BLaER1 treated with 17β-estradiol and CSF1 and Interleukin-3, amounts not matched to agents 10 nM and 100 nM (cell line): Measurements from ENCODE around the gene RASSF10.
A peak's percentile ranks its signal among the peaks of the same experiment; 100 is the strongest.

Experiments
- H3K27ac ChIP-seq, 11 experiments: shearing (Covaris generic); formaldehyde crosslinking; 2 replicates each; pipeline ENCODE4 v1.8.1; 2022
- H3K27me3 ChIP-seq, 11 experiments: shearing (Covaris generic); formaldehyde crosslinking; 2 replicates each; pipeline ENCODE4 v1.8.1; 2022
- H3K36me3 ChIP-seq, 11 experiments: shearing (Covaris generic); formaldehyde crosslinking; 2 replicates each; pipeline ENCODE4 v1.8.1; 2022
- H3K4me1 ChIP-seq, 10 experiments: shearing (Covaris generic); formaldehyde crosslinking; 2 replicates each; pipeline ENCODE4 v1.8.1; 2022
- H3K4me2 ChIP-seq, 11 experiments: shearing (Covaris generic); formaldehyde crosslinking; 2 replicates each; pipeline ENCODE4 v1.8.1; 2022
- H3K4me3 ChIP-seq, 10 experiments: shearing (Covaris generic); formaldehyde crosslinking; 2 replicates each; pipeline ENCODE4 v1.8.1; 2022
- H3K9ac ChIP-seq, 11 experiments: shearing (Covaris generic); formaldehyde crosslinking; 2 replicates each; pipeline ENCODE4 v1.8.1; 2022
- H3K9me3 ChIP-seq, 11 experiments: shearing (Covaris generic); formaldehyde crosslinking; replicated peaks in 1 of 11; 2 replicates each; pipeline ENCODE4 v1.8.1; 2022
- H4K20me1 ChIP-seq, 11 experiments: shearing (Covaris generic); formaldehyde crosslinking; 2 replicates each; pipeline ENCODE4 v1.8.1; 2022
- Cebpa-rat ChIP-seq, 11 experiments: shearing (Covaris generic); IDR thresholded peaks; 2 replicates each; pipeline ENCODE4 v1.8.1; 2022

The RASSF10 gene

DNA sequence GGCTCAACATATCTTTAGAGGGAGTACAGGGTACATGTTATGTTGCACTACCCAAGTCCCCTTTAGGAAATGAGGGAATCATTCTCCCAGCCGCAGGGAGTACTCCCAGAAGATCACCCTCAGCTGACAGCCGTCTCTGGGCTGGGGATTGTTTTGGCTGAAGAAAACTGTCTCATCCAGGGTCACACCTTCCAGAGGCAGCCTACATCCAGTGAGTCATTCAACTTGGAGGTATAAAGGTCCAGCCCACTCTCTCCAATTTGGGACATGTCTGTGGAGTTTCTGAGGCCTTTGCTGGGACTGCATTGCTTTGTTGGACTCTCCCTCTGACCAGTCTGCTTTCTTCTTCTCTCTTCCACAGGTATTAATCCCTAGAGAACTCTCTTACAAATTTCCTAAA is 42.1 kb downstream of the RASSF10 start:
- Histone ChIP-seq H3K9ac (no peak overlapping the region), H3K27ac (no peak overlapping the region), H3K27me3 (no peaks in the 10 kb centered on the region), H4K20me1 (no peaks in the 10 kb centered on the region), H3K4me2 (no peak overlapping the region), H3K36me3 (no peaks in the 10 kb centered on the region), H3K9me3 (peaks cover 0 to 7% (median 0%) of the 10 kb centered on the region in 11 experiments; a peak in 5 of 22 replicates), H3K4me3 (no peak overlapping the region), H3K4me1 (peaks cover 0 to 14% (median 7%) of the 10 kb centered on the region in 10 experiments; a peak in 10 of 20 replicates)
- no peak for TF ChIP-seq Cebpa-rat (IDR thresholded peaks at IDR 0.05)

- no peak overlapping the region for H3K4me3 ChIP-seq
- peaks cover 0 to 7% (median 0%) of the 10 kb centered on the region in 11 experiments; a peak in 5 of 22 replicates for H3K9me3 ChIP-seq
- no peaks in the 10 kb centered on the region for H3K27me3 ChIP-seq
- H3K36me3 ChIP-seq = no peaks in the 10 kb centered on the region
- peaks cover 0 to 14% (median 7%) of the 10 kb centered on the region in 10 experiments; a peak in 10 of 20 replicates for H3K4me1 ChIP-seq
- peak overlapping the region in 7 of 11 experiments; percentile 21 to 60 (median 51); a peak in 14 of 22 replicates for H3K4me2 ChIP-seq
- no peaks in the 10 kb centered on the region for H4K20me1 ChIP-seq
- no peak for TF ChIP-seq Cebpa-rat (IDR thresholded peaks at IDR 0.05)
- no peak overlapping the region for H3K27ac ChIP-seq
- no peak overlapping the region for H3K9ac ChIP-seq
Measured at GRCh38 chr11:13052130-13052571, 43.0 kb downstream of the RASSF10 start.

DNA sequence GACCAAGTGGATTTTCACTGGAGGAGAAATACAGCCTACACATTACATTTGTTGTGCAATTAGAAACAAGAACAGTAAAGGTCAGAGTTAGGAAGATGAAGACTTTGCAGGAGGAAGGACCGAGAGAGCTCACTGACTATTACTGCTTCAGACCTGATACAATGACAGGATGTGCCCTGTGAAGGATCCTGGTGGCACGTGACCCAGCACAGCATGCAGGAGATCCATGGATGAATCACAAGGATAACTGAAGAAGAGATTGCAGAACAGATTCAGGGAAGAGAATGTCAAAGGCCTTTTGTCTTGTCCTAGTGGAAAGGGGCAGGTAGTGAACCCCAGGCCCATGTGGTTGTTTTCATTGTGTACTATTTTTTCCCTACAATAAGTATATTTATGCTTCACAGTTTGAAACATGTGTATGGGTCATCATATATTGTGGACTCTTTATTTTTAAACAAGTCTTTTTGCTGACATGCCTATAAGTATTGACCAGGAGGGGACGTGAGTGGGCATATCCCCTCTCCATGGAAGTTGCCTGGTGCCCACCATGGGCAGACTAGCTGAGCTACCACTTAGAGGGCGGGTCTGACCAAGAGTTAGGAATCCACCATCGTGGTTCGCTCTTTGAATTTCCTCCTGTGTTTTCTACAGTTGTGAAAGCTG is 44.3 kb downstream of the RASSF10 start:
- peaks cover 0 to 14% (median 7%) of the 10 kb centered on the region in 10 experiments; a peak in 10 of 20 replicates for H3K4me1 ChIP-seq
- peaks cover 0 to 7% (median 0%) of the 10 kb centered on the region in 11 experiments; a peak in 6 of 22 replicates for H3K9me3 ChIP-seq
- H3K4me3 ChIP-seq = no peak overlapping the region
- no peak overlapping the region for H3K27ac ChIP-seq
- H3K27me3 ChIP-seq = no peaks in the 10 kb centered on the region
- H3K36me3 ChIP-seq = no peaks in the 10 kb centered on the region
- no peak overlapping the region for H3K4me2 ChIP-seq
- H3K9ac ChIP-seq = no peak overlapping the region
- no peak for TF ChIP-seq Cebpa-rat (IDR thresholded peaks at IDR 0.05)
- H4K20me1 ChIP-seq = no peaks in the 10 kb centered on the region

DNA sequence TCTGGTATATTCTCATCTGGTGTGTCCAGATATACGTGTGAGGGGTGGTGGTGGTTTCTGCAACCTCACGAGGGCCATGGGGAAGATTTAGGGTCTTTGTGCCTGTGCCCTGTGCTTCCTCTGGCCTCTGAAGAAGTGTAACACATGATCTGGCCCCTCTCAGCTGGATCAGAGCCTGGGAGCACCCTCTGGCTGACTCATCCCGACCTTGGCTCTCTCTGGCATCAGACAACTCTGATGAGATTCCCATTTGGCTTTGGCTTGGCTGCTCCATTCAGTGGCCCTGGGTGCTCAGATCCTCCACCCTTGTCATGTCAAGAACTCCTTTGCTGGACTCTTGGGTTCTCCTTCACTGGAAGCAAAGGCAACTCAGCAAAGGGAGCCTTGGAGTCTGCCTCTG is 45.2 kb downstream of the RASSF10 start:
- H3K4me1 ChIP-seq = peaks cover 0 to 14% (median 7%) of the 10 kb centered on the region in 10 experiments; a peak in 10 of 20 replicates
- no peak for TF ChIP-seq Cebpa-rat (IDR thresholded peaks at IDR 0.05)
- no peak overlapping the region for H3K9ac ChIP-seq
- H4K20me1 ChIP-seq = no peaks in the 10 kb centered on the region
- no peaks in the 10 kb centered on the region for H3K36me3 ChIP-seq
- no peak overlapping the region for H3K4me2 ChIP-seq
- no peaks in the 10 kb centered on the region for H3K27me3 ChIP-seq
- H3K27ac ChIP-seq = no peak overlapping the region
- H3K4me3 ChIP-seq = no peak overlapping the region
- H3K9me3 ChIP-seq = peaks cover 0 to 7% (median 0%) of the 10 kb centered on the region in 11 experiments; a peak in 6 of 22 replicates

- H3K9ac ChIP-seq = no peak overlapping the region
- no peaks in the 10 kb centered on the region for H3K27me3 ChIP-seq
- H3K36me3 ChIP-seq = no peaks in the 10 kb centered on the region
- H3K4me2 ChIP-seq = peak overlapping the region in 2 of 11 experiments; percentile 5 to 19; a peak in 2 of 22 replicates
- no peak overlapping the region for H3K4me3 ChIP-seq
- H4K20me1 ChIP-seq = no peaks in the 10 kb centered on the region
- peaks cover 0 to 2% (median 0%) of the 10 kb centered on the region in 11 experiments; a peak in 4 of 22 replicates for H3K9me3 ChIP-seq
- no peak for TF ChIP-seq Cebpa-rat (IDR thresholded peaks at IDR 0.05)
- no peak overlapping the region for H3K27ac ChIP-seq
- peaks cover 0 to 14% (median 7%) of the 10 kb centered on the region in 10 experiments; a peak in 10 of 20 replicates for H3K4me1 ChIP-seq
Measured at GRCh38 chr11:13055200-13055599, 46.1 kb downstream of the RASSF10 start.

- Histone ChIP-seq H4K20me1 (no peaks in the 10 kb centered on the region), H3K9me3 (no peaks in the 10 kb centered on the region; a peak in 1 of 22 replicates), H3K36me3 (no peaks in the 10 kb centered on the region), H3K9ac (no peak overlapping the region), H3K4me1 (peaks cover 0 to 4% (median 0%) of the 10 kb centered on the region in 10 experiments; a peak in 6 of 20 replicates), H3K27me3 (no peaks in the 10 kb centered on the region; a peak in 1 of 22 replicates), H3K4me3 (no peak overlapping the region), H3K27ac (no peak overlapping the region), H3K4me2 (no peak overlapping the region)
- TF ChIP-seq Cebpa-rat (IDR thresholded peaks at IDR 0.05) = no peak
Measured at GRCh38 chr11:13061294-13061990, 52.3 kb downstream of the RASSF10 start.
